ENCODE data around the gene MARK4. TPM values are rescaled to one million over a fixed set of nuclear protein-coding genes. Genes with fewer than 3 reads are reported as not detected.

MARK4 gene
- total RNA-seq, 1 donor from 2014 or later, result 165 TPM

- H3K4me3 Mint-ChIP-seq (ENCODE audit: unreplicated experiment), result peak overlapping the region; percentile 49
- no peak for DNase-seq (ENCODE audit: low spot score)
- peaks cover 9% of the 10 kb centered on the region for H3K27me3 Mint-ChIP-seq (ENCODE audit: unreplicated experiment)
- H3K36me3 Mint-ChIP-seq (ENCODE audit: low read depth, unreplicated experiment), result peaks cover 35% of the 10 kb centered on the region
- TF ChIP-seq CTCF (IDR thresholded peaks at IDR 0.05; ENCODE audit: unreplicated experiment), result no peak
- H3K27ac Mint-ChIP-seq (ENCODE audit: unreplicated experiment), result peak overlapping the region; percentile 88
- peaks cover 14% of the 10 kb centered on the region for H3K4me1 Mint-ChIP-seq (ENCODE audit: unreplicated experiment)
- H3K9me3 Mint-ChIP-seq (ENCODE audit: unreplicated experiment), result no peaks in the 10 kb centered on the region
These were observed 28.6 kb downstream of the MARK4 start for GRCh38 chr19:45279587-45280192.

- no peak for TF ChIP-seq CTCF (IDR thresholded peaks at IDR 0.05; ENCODE audit: unreplicated experiment)
- peak overlapping the region; percentile 93 for H3K27ac Mint-ChIP-seq (ENCODE audit: unreplicated experiment)
- peaks cover 38% of the 10 kb centered on the region for H3K36me3 Mint-ChIP-seq (ENCODE audit: low read depth, unreplicated experiment)
- peaks cover 9% of the 10 kb centered on the region for H3K27me3 Mint-ChIP-seq (ENCODE audit: unreplicated experiment)
- H3K4me1 Mint-ChIP-seq (ENCODE audit: unreplicated experiment), result peaks cover 14% of the 10 kb centered on the region
- no peak overlapping the region for H3K4me3 Mint-ChIP-seq (ENCODE audit: unreplicated experiment)
- no peaks in the 10 kb centered on the region for H3K9me3 Mint-ChIP-seq (ENCODE audit: unreplicated experiment)
- peak; percentile 31 for DNase-seq (ENCODE audit: low spot score)
These were observed 29.4 kb downstream of the MARK4 start for GRCh38 chr19:45280471-45280961.

- Mint-ChIP-seq H3K9me3 (ENCODE audit: unreplicated experiment) (no peaks in the 10 kb centered on the region), H3K4me1 (ENCODE audit: unreplicated experiment) (peaks cover 14% of the 10 kb centered on the region), H3K4me3 (ENCODE audit: unreplicated experiment) (peak overlapping the region; percentile 33), H3K27ac (ENCODE audit: unreplicated experiment) (peak overlapping the region; percentile 11), H3K36me3 (ENCODE audit: low read depth, unreplicated experiment) (peaks cover 51% of the 10 kb centered on the region), H3K27me3 (ENCODE audit: unreplicated experiment) (peaks cover 8% of the 10 kb centered on the region)
- TF ChIP-seq CTCF (IDR thresholded peaks at IDR 0.05; ENCODE audit: unreplicated experiment), result no peak
- DNase-seq (ENCODE audit: low spot score), result no peak
These were observed 32.5 kb downstream of the MARK4 start for GRCh38 chr19:45283443-45284033.

GRCh38 chr19:45290381-45290931 lies 39.4 kb downstream of the MARK4 start:
- no peak for TF ChIP-seq CTCF (IDR thresholded peaks at IDR 0.05; ENCODE audit: unreplicated experiment)

GRCh38 chr19:45291834-45292233 lies 40.8 kb downstream of the MARK4 start:
- no peak for DNase-seq (ENCODE audit: low spot score)
- Mint-ChIP-seq H3K36me3 (ENCODE audit: low read depth, unreplicated experiment) (peaks cover 53% of the 10 kb centered on the region), H3K27ac (ENCODE audit: unreplicated experiment) (no peak overlapping the region), H3K4me3 (ENCODE audit: unreplicated experiment) (no peak overlapping the region), H3K27me3 (ENCODE audit: unreplicated experiment) (peaks cover 5% of the 10 kb centered on the region), H3K9me3 (ENCODE audit: unreplicated experiment) (no peaks in the 10 kb centered on the region), H3K4me1 (ENCODE audit: unreplicated experiment) (no peaks in the 10 kb centered on the region)
- TF ChIP-seq CTCF (IDR thresholded peaks at IDR 0.05; ENCODE audit: unreplicated experiment), result no peak

More at GRCh38 chr19:45290381-45290931, 39.4 kb downstream of the MARK4 start:
- no peaks in the 10 kb centered on the region for H3K4me1 Mint-ChIP-seq (ENCODE audit: unreplicated experiment)
- peaks cover 5% of the 10 kb centered on the region for H3K27me3 Mint-ChIP-seq (ENCODE audit: unreplicated experiment)
- no peak for DNase-seq (ENCODE audit: low spot score)
- no peaks in the 10 kb centered on the region for H3K9me3 Mint-ChIP-seq (ENCODE audit: unreplicated experiment)
- H3K4me3 Mint-ChIP-seq (ENCODE audit: unreplicated experiment), result no peak overlapping the region
- no peak overlapping the region for H3K27ac Mint-ChIP-seq (ENCODE audit: unreplicated experiment)
- H3K36me3 Mint-ChIP-seq (ENCODE audit: low read depth, unreplicated experiment), result peaks cover 54% of the 10 kb centered on the region

Measured in endothelial cell (in vitro differentiated cells).